T-cell (primary cell): ENCODE results near the gene GCK. TPM values are rescaled to one million over a fixed set of nuclear protein-coding genes. Genes with fewer than 3 reads are reported as not detected.
"Not testable (repeated sequence)": the region's sequence is repeated elsewhere in the genome, so short reads cannot be mapped to it uniquely, and the experiment has no call there.

Source experiments
- ATAC-seq, 4 experiments: fragments of 200-7000 bp in 3 of 4; fragments of 150-1000 bp in 1 of 4; cut with Tn5 transposase; replicated peaks in 1 of 4; 1 replicate in 3 of 4; 2 replicates in 1 of 4; pipeline ENCODE4 v1.10.0; 2021; ENCODE audit warnings: moderate library complexity in 3 of 4, mild to moderate bottlenecking in 2 of 4, moderate number of reproducible peaks in 1 of 4
- CTCF ChIA-PET, 2 donors: fragments of 300-600 bp; sonication (Branson Sonifier 250); formaldehyde crosslinking; loops; one replicate each; lab custom pipeline; 2022; ENCODE audit warnings: antibody characterized with exemption in 2 of 2; lab: Charles Lee
- POLR2A ChIA-PET, 2 donors: fragments of 300-600 bp; sonication (Branson Sonifier 250); formaldehyde crosslinking; loops; one replicate each; lab custom pipeline; 2022; ENCODE audit warnings: antibody characterized with exemption in 2 of 2; lab: Charles Lee
- DNase-seq, 35 experiments: peaks; one replicate each; pipeline versions ENCODE4 v3.0.0 to v3.0.0-alpha.2; 2013 to 2023
- H3K27ac ChIP-seq: one replicate; pipeline ENCODE4 v1.5.1; 2013; ENCODE audit warnings: low read length
- H3K27me3 ChIP-seq, 2 experiments: replicated peaks in 1 of 2; 1 replicate in 1 of 2; 2 replicates in 1 of 2; pipeline versions ENCODE4 v1.6.1 to v1.7.0; 2013; ENCODE audit warnings: low read length in 1 of 2, mixed read lengths in 1 of 2; ENCODE audit not compliant: control insufficient read depth in 2 of 2, insufficient read depth in 2 of 2; ENCODE audit errors: extremely low read depth in 1 of 2
- H3K36me3 ChIP-seq, 2 donors: 1 replicate in 1 of 2; 2 replicates in 1 of 2; pipeline versions ENCODE4 v1.6.1 to v1.7.0; 2013; ENCODE audit warnings: low read length in 1 of 2; ENCODE audit not compliant: control insufficient read depth in 2 of 2, insufficient read depth in 1 of 2; ENCODE audit errors: extremely low read depth in 1 of 2
- H3K4me1 ChIP-seq, 2 experiments: 1 replicate in 1 of 2; 2 replicates in 1 of 2; pipeline versions ENCODE4 v1.6.1 to v1.7.0; 2013; ENCODE audit warnings: low read length in 2 of 2, mixed read lengths in 1 of 2; ENCODE audit not compliant: insufficient read depth in 2 of 2, control insufficient read depth in 1 of 2; ENCODE audit errors: extremely low read depth in 1 of 2
- H3K4me3 ChIP-seq, 2 donors: 1 replicate in 1 of 2; 2 replicates in 1 of 2; pipeline versions ENCODE4 v1.5.1 to v1.7.0; 2013; ENCODE audit warnings: mild to moderate bottlenecking in 2 of 2, low read length in 1 of 2, moderate library complexity in 1 of 2; ENCODE audit not compliant: control insufficient read depth in 1 of 2; ENCODE audit errors: extremely low read depth in 1 of 2
- H3K9me3 ChIP-seq: 2 replicates; pipeline ENCODE4 v1.7.0; 2013
- H3K27ac Mint-ChIP-seq, 2 donors: one replicate each; pipeline ENCODE4 v1.8.0; 2020 to 2021; ENCODE audit warnings: mild to moderate bottlenecking in 2 of 2, mixed read lengths in 2 of 2
- H3K27me3 Mint-ChIP-seq, 2 donors: one replicate each; pipeline ENCODE4 v1.8.0; 2021 to 2022; ENCODE audit warnings: mixed read lengths in 2 of 2
- H3K36me3 Mint-ChIP-seq: one replicate; pipeline ENCODE4 v1.8.0; 2021; ENCODE audit warnings: mixed read lengths
- H3K4me1 Mint-ChIP-seq, 3 donors: one replicate each; pipeline ENCODE4 v1.8.0; 2020 to 2022; ENCODE audit warnings: mixed read lengths in 3 of 3, mild to moderate bottlenecking in 1 of 3
- H3K4me3 Mint-ChIP-seq, 3 donors: one replicate each; pipeline ENCODE4 v1.8.0; 2020 to 2022; ENCODE audit warnings: mild to moderate bottlenecking in 3 of 3, mixed read lengths in 3 of 3, moderate library complexity in 3 of 3
- H3K9me3 Mint-ChIP-seq, 3 donors: one replicate each; pipeline ENCODE4 v1.8.0; 2020 to 2022; ENCODE audit warnings: mixed read lengths in 3 of 3
- WGBS: methylation state at CpG from one replicate; pipeline ENCODE4 v1.1.5; 2013; ENCODE audit warnings: missing lambda C conversion rate; ENCODE audit not compliant: insufficient coverage; 5-methylcytosine and 5-hydroxymethylcytosine counted together
- total RNA-seq, 35 experiments: library from RNA in 6 of 35; stranded (reverse) in 6 of 35; fragments of 120-200 nt in 1 of 35; gene quantifications; one replicate each; pipeline versions ENCODE4 v1.2.1 to v1.2.4 and lab custom pipeline; 2013 to 2026

Gene GCK
- total RNA-seq, 5 donors from 2014 or later (not counting 1 experiment from before 2014, with no cell fraction given): 0.28 to 0.82 (median 0.43) TPM; not detected in 1

DNA sequence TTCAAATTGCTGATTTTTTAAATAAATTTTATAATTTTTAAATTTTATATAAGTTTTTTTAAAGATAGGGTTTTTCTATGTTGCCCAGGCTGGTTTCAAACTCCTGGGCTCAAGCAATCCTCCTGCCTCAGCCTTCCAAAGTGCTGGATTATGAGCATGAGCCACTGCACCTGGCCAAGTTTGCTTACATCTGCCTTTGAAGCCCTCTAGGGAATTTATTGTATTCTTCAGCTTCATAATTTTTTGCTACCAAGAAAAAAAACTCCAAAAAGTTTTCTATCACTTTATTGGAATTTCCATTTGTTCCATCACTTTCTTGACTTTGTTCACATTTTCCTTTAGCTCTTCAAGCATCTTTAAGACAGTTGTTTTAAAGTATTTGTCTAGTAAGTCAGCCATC, 62.1 kb downstream of the GCK start:
- no peaks in the 10 kb centered on the region for H3K36me3 ChIP-seq
- H3K4me3 ChIP-seq: no peak overlapping the region
- H3K9me3 ChIP-seq: no peaks in the 10 kb centered on the region
- H3K27me3 Mint-ChIP-seq: no peaks in the 10 kb centered on the region
- H3K9me3 Mint-ChIP-seq: no peaks in the 10 kb centered on the region
- CTCF ChIA-PET: interaction anchor here in 1 of 2 donors (0.6 to 0.7 kb wide), 3 partner anchors 10 to 363 kb away, joined by 3 read pairs; no protein-coding TSS in a partner anchor
- H3K27me3 ChIP-seq: peaks cover 0 to 13% of the 10 kb centered on the region in 2 experiments
- H3K27ac ChIP-seq: no peak overlapping the region
- POLR2A ChIA-PET: interaction anchor here in 1 of 2 donors (0.6 to 0.7 kb wide), 2 partner anchors 15 to 628 kb away, joined by 3 read pairs; no protein-coding TSS in a partner anchor
- H3K4me1 Mint-ChIP-seq: peaks cover 13 to 20% (median 14%) of the 10 kb centered on the region in 3 donors
- H3K36me3 Mint-ChIP-seq: no peaks in the 10 kb centered on the region
- DNase-seq: no peak
- no peak for ATAC-seq
- H3K4me3 Mint-ChIP-seq: no peak overlapping the region
- H3K4me1 ChIP-seq: peaks cover 6 to 16% of the 10 kb centered on the region in 2 experiments
- no peak overlapping the region for H3K27ac Mint-ChIP-seq

DNA sequence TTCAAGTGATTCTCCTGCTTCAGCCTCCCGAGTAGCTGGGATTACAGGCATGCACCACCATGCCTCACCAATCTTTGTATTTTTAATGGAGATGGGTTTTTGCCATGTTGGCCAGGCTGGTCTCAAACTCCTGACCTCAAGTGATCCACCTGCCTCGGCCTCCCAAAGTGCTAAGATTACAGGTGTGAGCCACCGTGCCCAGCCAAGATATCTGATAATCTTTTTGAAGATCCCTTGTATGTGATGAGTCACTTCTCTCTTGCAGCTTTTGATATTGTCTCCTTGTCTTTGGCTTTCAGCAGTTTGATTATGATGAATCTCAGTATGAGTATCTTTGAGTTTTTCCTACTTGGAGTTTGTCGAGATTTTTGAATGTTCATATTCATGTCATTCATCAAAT, 62.7 kb downstream of the GCK start:
- H3K9me3 ChIP-seq, DNase-seq, H3K4me3 Mint-ChIP-seq, H3K27ac ChIP-seq, H3K27me3 Mint-ChIP-seq, H3K4me3 ChIP-seq, H3K36me3 Mint-ChIP-seq, H3K36me3 ChIP-seq, H3K9me3 Mint-ChIP-seq, H3K27ac Mint-ChIP-seq, ATAC-seq, POLR2A ChIA-PET: not testable (repeated sequence)
- H3K4me1 Mint-ChIP-seq: peaks cover 15 to 19% (median 18%) of the 10 kb centered on the region in 3 donors
- H3K27me3 ChIP-seq: peaks cover 0 to 11% of the 10 kb centered on the region in 2 experiments
- no CpG with 5 or more reads among the region's 4 CpGs for WGBS
- CTCF ChIA-PET: interaction anchor here in 1 of 2 donors (0.7 kb wide), 1 partner anchor 11 kb away, joined by 3 read pairs; no protein-coding TSS in a partner anchor
- H3K4me1 ChIP-seq: peaks cover 6 to 22% of the 10 kb centered on the region in 2 experiments

DNA sequence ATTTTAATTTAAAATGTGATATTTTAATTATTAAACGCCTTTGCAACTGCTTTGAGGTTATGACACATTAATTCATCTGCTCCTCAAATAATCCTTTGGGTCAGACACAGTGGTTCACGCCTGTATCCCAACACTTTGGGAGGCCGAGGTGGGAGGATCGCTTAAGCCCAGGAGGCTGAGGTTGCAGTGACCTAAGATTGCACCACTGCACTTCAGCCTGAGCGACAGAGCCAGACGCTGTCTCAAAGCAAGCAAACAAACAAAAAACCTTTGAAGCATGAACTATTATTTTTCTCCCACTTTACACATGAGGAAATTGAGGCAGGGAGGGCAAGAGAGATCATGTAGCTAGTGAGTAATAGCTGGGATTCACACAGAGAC, 64.4 kb downstream of the GCK start:
- ChIA-PET CTCF (no interaction called here), POLR2A (interaction anchor here (0.5 to 0.7 kb wide), 3 partner anchors 26 to 388 kb away, joined by 3 read pairs; no protein-coding TSS in a partner anchor)
- DNase-seq: no peak
- 100% methylated on average over 2 of the region's 6 CpGs for WGBS
- Mint-ChIP-seq H3K36me3 (peaks cover 10% of the 10 kb centered on the region), H3K4me3 (peak overlapping the region; percentile 37 to 89 (median 42)), H3K4me1 (peaks cover 29 to 34% (median 29%) of the 10 kb centered on the region in 3 donors), H3K27ac (no peak overlapping the region), H3K9me3 (no peaks in the 10 kb centered on the region), H3K27me3 (no peaks in the 10 kb centered on the region)
- ATAC-seq: no peak
- H3K27ac ChIP-seq: no peak overlapping the region
- H3K27me3 ChIP-seq: peaks cover 0 to 6% of the 10 kb centered on the region in 2 experiments
- no peaks in the 10 kb centered on the region for H3K9me3 ChIP-seq
- H3K4me3 ChIP-seq: no peak overlapping the region
- peaks cover 6 to 22% of the 10 kb centered on the region in 2 experiments for H3K4me1 ChIP-seq
- peaks cover 3 to 17% of the 10 kb centered on the region in 2 donors for H3K36me3 ChIP-seq

DNA sequence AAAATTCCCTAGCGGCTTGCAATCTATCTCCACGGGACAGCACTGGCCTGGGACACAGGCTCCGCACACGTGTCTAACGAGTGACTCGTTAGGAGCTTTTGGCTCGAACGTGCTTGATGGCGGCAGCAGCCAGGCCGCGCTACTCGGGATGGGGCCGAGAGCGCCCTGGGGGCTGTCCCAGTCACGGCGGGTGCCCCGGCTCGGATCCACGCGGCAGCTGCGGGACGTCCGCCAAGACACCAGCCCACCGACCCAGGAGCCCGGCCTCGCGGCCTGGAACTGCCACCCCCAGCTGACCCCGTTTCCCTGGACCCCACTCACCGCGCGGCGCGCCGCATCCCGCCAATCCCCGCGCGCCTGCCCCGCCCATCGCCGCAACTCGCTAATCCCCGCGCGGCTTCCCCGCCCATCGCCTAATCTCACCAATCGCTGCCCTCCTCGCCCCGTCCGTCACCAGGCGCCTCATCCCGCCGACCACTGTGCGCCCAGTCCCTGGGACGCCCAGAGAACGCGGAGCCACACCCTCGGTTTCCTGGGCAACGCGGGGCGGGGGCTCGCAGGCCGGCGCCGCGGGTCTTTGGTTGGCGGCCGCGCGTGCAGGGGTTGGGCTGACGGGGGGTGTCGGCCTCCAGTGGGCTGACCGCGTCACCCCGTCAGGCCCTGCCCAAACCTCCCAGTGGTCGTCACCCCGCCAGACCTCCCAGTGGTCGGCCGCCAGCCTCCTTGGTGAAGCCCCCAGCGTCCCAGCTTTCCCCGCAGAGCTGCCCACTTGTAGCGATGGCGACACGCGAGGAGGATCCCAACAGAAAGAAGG, 65.8 kb downstream of the GCK start, which contains the start of gene POLD2:
TSS of gene POLD2 (minus strand) at position 359 of the 814 bp plus-strand sequence. CDS start 1,495 bp downstream, outside the sequence.
- ATAC-seq: peak; percentile 98 to 100 (median 99)
- H3K27me3 ChIP-seq: peaks cover 0 to 3% of the 10 kb centered on the region in 2 experiments
- peaks cover 10 to 26% of the 10 kb centered on the region in 2 donors for H3K36me3 ChIP-seq
- H3K9me3 Mint-ChIP-seq: no peaks in the 10 kb centered on the region
- WGBS: 0% methylated on average over 75 of the region's 86 CpGs
- ChIA-PET CTCF (interaction anchor here (0.6 to 0.7 kb wide), 3 partner anchors 17 to 308 kb away, joined by 3 to 4 read pairs (median 3); partner anchors contain the start of gene YKT6 (in 1 of the 2)), POLR2A (interaction anchor here in 1 of 2 donors (0.6 kb wide), 1 partner anchor 451 kb away, joined by 3 read pairs; no protein-coding TSS in a partner anchor)
- peaks cover 6 to 22% of the 10 kb centered on the region in 2 experiments for H3K4me1 ChIP-seq
- H3K4me3 ChIP-seq: peak within 1 kb of the TSS; percentile 64 to 87
- peak; percentile 92 to 98 (median 96) for DNase-seq
- H3K4me1 Mint-ChIP-seq: peaks cover 37 to 42% (median 38%) of the 10 kb centered on the region in 3 donors
- no peaks in the 10 kb centered on the region for H3K9me3 ChIP-seq
- peaks cover 20% of the 10 kb centered on the region for H3K36me3 Mint-ChIP-seq
- peak within 1 kb of the TSS; percentile 82 to 89 (median 87) for H3K4me3 Mint-ChIP-seq
- peak within 1 kb of the TSS; percentile 69 to 80 for H3K27ac Mint-ChIP-seq
- peak within 1 kb of the TSS; percentile 65 for H3K27ac ChIP-seq
- H3K27me3 Mint-ChIP-seq: no peaks in the 10 kb centered on the region

DNA sequence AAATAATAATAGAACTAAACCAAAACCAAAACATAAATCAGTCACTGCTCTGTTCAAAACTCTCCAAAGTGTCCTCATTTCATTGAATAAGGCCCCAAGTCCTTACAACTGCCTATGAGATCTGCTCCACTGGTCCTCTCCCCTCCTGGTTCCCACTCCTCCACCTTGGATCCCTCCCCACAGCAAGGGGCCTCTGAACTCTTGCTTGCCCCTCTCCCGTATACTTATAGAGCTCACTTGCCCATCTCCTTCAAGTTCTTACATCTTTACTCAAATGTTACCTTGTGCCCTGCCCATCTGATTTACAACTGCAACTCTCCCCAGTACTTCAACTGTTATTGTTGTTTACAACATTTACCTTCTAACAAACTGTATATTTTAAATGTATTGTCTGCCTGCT, 66.7 kb downstream of the GCK start:
- Histone ChIP-seq H3K36me3 (peaks cover 10 to 30% of the 10 kb centered on the region in 2 donors), H3K4me3 (peak overlapping the region; percentile 64 to 66), H3K4me1 (peaks cover 6 to 22% of the 10 kb centered on the region in 2 experiments), H3K27ac (peak overlapping the region; percentile 18), H3K9me3 (no peaks in the 10 kb centered on the region), H3K27me3 (peaks cover 0 to 3% of the 10 kb centered on the region in 2 experiments)
- DNase-seq: no peak
- ChIA-PET POLR2A (interaction anchor here in 1 of 2 donors (0.6 kb wide), 1 partner anchor 452 kb away, joined by 3 read pairs; no protein-coding TSS in a partner anchor), CTCF (interaction anchor here (0.6 to 0.7 kb wide), 3 partner anchors 17 to 309 kb away, joined by 3 to 4 read pairs (median 3); partner anchors contain the start of gene YKT6 (in 1 of the 2))
- H3K4me1 Mint-ChIP-seq: peaks cover 37 to 42% (median 38%) of the 10 kb centered on the region in 3 donors
- WGBS: 67% methylated on average over 1 of the region's 1 CpG
- peak overlapping the region; percentile 63 to 77 for H3K27ac Mint-ChIP-seq
- no peak for ATAC-seq
- H3K27me3 Mint-ChIP-seq: no peaks in the 10 kb centered on the region
- H3K4me3 Mint-ChIP-seq: peak overlapping the region; percentile 82 to 89 (median 87)
- peaks cover 25% of the 10 kb centered on the region for H3K36me3 Mint-ChIP-seq
- H3K9me3 Mint-ChIP-seq: no peaks in the 10 kb centered on the region
